Glutamatergic neuron (in vitro differentiated cells): ENCODE results near the gene ADCY1. TPM values are rescaled to one million over a fixed set of nuclear protein-coding genes. Genes with fewer than 3 reads are reported as not detected.
"Not testable (repeated sequence)": the region's sequence is repeated elsewhere in the genome, so short reads cannot be mapped to it uniquely, and the experiment has no call there.

Experiments used
- DNase-seq: peaks from one replicate; pipeline ENCODE4 v3.0.0; 2022
- H3K27ac Mint-ChIP-seq: one replicate; pipeline ENCODE4 v1.8.0; 2020; ENCODE audit warnings: mild to moderate bottlenecking, mixed read lengths, inconsistent platforms; ENCODE audit not compliant: unreplicated experiment
- H3K27me3 Mint-ChIP-seq: one replicate; pipeline ENCODE4 v1.8.0; 2020; ENCODE audit warnings: mild to moderate bottlenecking, moderate library complexity, mixed read lengths, inconsistent platforms; ENCODE audit not compliant: unreplicated experiment
- H3K36me3 Mint-ChIP-seq: one replicate; pipeline ENCODE4 v1.8.0; 2020; ENCODE audit warnings: mild to moderate bottlenecking, mixed read lengths, inconsistent platforms; ENCODE audit not compliant: unreplicated experiment
- H3K4me1 Mint-ChIP-seq: one replicate; pipeline ENCODE4 v1.8.0; 2020; ENCODE audit warnings: mild to moderate bottlenecking, low read depth, mixed read lengths, inconsistent platforms; ENCODE audit not compliant: unreplicated experiment
- H3K4me3 Mint-ChIP-seq: one replicate; pipeline ENCODE4 v1.8.0; 2020; ENCODE audit warnings: mild to moderate bottlenecking, mixed read lengths, inconsistent platforms; ENCODE audit not compliant: unreplicated experiment
- H3K9me3 Mint-ChIP-seq: one replicate; pipeline ENCODE4 v1.8.0; 2020; ENCODE audit warnings: mild to moderate bottlenecking, moderate library complexity, mixed read lengths, inconsistent platforms; ENCODE audit not compliant: unreplicated experiment
- CTCF ChIP-seq: fragments of 200-600 bp; sonication (generic); IDR thresholded peaks from one replicate; pipeline ENCODE4 v1.5.0; 2021; ENCODE audit not compliant: partially characterized antibody, unreplicated experiment
- total RNA-seq: library from RNA; stranded (reverse); fragmentation: NEBNext Ultra II Directional; extraction: Animal tissue kit (Norgen Biotek cat#: 25700); gene quantifications from one replicate; pipeline ENCODE4 v1.2.1, GENCODE V29; 2021; ENCODE audit not compliant: unreplicated experiment

Gene ADCY1
- total RNA-seq, 1 donor from 2014 or later, result 51.9 TPM

GRCh38 chr7:45717537-45718235 lies 143.5 kb downstream of the ADCY1 start:
- Mint-ChIP-seq H3K4me1 (peaks cover 10% of the 10 kb centered on the region), H3K4me3 (no peak overlapping the region), H3K27ac (no peak overlapping the region), H3K36me3 (peaks cover 4% of the 10 kb centered on the region), H3K9me3 (peaks cover 10% of the 10 kb centered on the region), H3K27me3 (no peaks in the 10 kb centered on the region)
- DNase-seq, result no peak
- no peak for TF ChIP-seq CTCF

- no peak for TF ChIP-seq CTCF
- H3K36me3 Mint-ChIP-seq, result peaks cover 5% of the 10 kb centered on the region
- no peak overlapping the region for H3K27ac Mint-ChIP-seq
- H3K4me1 Mint-ChIP-seq, result peaks cover 10% of the 10 kb centered on the region
- peaks cover 9% of the 10 kb centered on the region for H3K9me3 Mint-ChIP-seq
- H3K4me3 Mint-ChIP-seq, result no peak overlapping the region
- no peak for DNase-seq
- peaks cover 3% of the 10 kb centered on the region for H3K27me3 Mint-ChIP-seq
Measured at GRCh38 chr7:45718464-45719330, 144.5 kb downstream of the ADCY1 start.

GRCh38 chr7:45720989-45721388 lies 146.8 kb downstream of the ADCY1 start:
- Mint-ChIP-seq H3K36me3 (peaks cover 9% of the 10 kb centered on the region), H3K27me3 (peaks cover 4% of the 10 kb centered on the region), H3K4me1 (peaks cover 10% of the 10 kb centered on the region), H3K27ac (peak overlapping the region; percentile 33), H3K9me3 (peaks cover 6% of the 10 kb centered on the region), H3K4me3 (no peak overlapping the region)
- DNase-seq, result no peak
- no peak for TF ChIP-seq CTCF

- peaks cover 6% of the 10 kb centered on the region for H3K9me3 Mint-ChIP-seq
- peaks cover 9% of the 10 kb centered on the region for H3K36me3 Mint-ChIP-seq
- peak overlapping the region; percentile 33 for H3K27ac Mint-ChIP-seq
- H3K4me1 Mint-ChIP-seq, result peaks cover 10% of the 10 kb centered on the region
- no peak for DNase-seq
- H3K27me3 Mint-ChIP-seq, result peaks cover 4% of the 10 kb centered on the region
- no peak overlapping the region for H3K4me3 Mint-ChIP-seq
- peak; percentile 5 for TF ChIP-seq CTCF
Measured at GRCh38 chr7:45721686-45722598, 147.8 kb downstream of the ADCY1 start.

GRCh38 chr7:45725231-45725630 lies 151.1 kb downstream of the ADCY1 start:
- DNase-seq, H3K4me3 Mint-ChIP-seq, H3K9me3 Mint-ChIP-seq, H3K27me3 Mint-ChIP-seq, H3K27ac Mint-ChIP-seq: not testable (repeated sequence)
- peaks cover 14% of the 10 kb centered on the region for H3K36me3 Mint-ChIP-seq
- H3K4me1 Mint-ChIP-seq, result peaks cover 10% of the 10 kb centered on the region
